ENCODE results near the gene AP1S1.
"Not testable (repeated sequence)": the region's sequence is repeated elsewhere in the genome, so short reads cannot be mapped to it uniquely, and the experiment has no call there.

The AP1S1 gene

GRCh38 chr7:101125989-101126650, 28.2 kb upstream of the AP1S1 start:
- DNase-seq, result no peak

GRCh38 chr7:101126651-101127459, 27.4 kb upstream of the AP1S1 start, which contains the start of gene SERPINE1:
TSS of gene SERPINE1 (plus strand) at chr7:101127104. CDS start at chr7:101128394, 1,290 bp downstream.
- DNase-seq, result peak; percentile 30

- DNase-seq, result no peak
These were observed 26.7 kb upstream of the AP1S1 start for GRCh38 chr7:101127460-101128039.

- no peak for DNase-seq
These were observed 26.0 kb upstream of the AP1S1 start for GRCh38 chr7:101128040-101128834.

GRCh38 chr7:101129603-101130117, 24.6 kb upstream of the AP1S1 start:
- DNase-seq, result no peak

- not testable (repeated sequence) for DNase-seq
These were observed 21.4 kb upstream of the AP1S1 start for GRCh38 chr7:101132626-101133600.

GRCh38 chr7:101133621-101134398, 20.5 kb upstream of the AP1S1 start:
- no peak for DNase-seq

- no peak for DNase-seq
These were observed 19.8 kb upstream of the AP1S1 start for GRCh38 chr7:101134399-101134980.

- no peak for DNase-seq
These were observed 16.5 kb upstream of the AP1S1 start for GRCh38 chr7:101137651-101138212.

GRCh38 chr7:101138213-101138870, 15.9 kb upstream of the AP1S1 start:
- DNase-seq, result peak; percentile 78

- no peak for DNase-seq
These were observed 14.0 kb upstream of the AP1S1 start for GRCh38 chr7:101140339-101140699.

- no peak for DNase-seq
These were observed 13.4 kb upstream of the AP1S1 start for GRCh38 chr7:101140746-101141382.

GRCh38 chr7:101151908-101152651, 2.2 kb upstream of the AP1S1 start:
- DNase-seq, result no peak

GRCh38 chr7:101154693-101155102, 422 bp downstream of the AP1S1 start:
- DNase-seq, result no peak

- DNase-seq, result no peak
These were observed 1.0 kb downstream of the AP1S1 start for GRCh38 chr7:101155303-101155702.

- DNase-seq, result no peak
These were observed 2.0 kb downstream of the AP1S1 start for GRCh38 chr7:101156277-101156676.

- DNase-seq, result no peak
These were observed 2.8 kb downstream of the AP1S1 start for GRCh38 chr7:101156866-101157589.

Measured in DMS 273 treated with DMSO at 0.1 percent for 48 hours (cell line).